ENCODE results near the gene PIGU. TPM values are rescaled to one million over a fixed set of nuclear protein-coding genes. Genes with fewer than 3 reads are reported as not detected.
A peak's percentile ranks its signal among the peaks of the same experiment; 100 is the strongest.

The PIGU gene
- total RNA-seq, 8 experiments from 2014 or later, result 13.4 to 30.9 (median 26.7) TPM

DNA sequence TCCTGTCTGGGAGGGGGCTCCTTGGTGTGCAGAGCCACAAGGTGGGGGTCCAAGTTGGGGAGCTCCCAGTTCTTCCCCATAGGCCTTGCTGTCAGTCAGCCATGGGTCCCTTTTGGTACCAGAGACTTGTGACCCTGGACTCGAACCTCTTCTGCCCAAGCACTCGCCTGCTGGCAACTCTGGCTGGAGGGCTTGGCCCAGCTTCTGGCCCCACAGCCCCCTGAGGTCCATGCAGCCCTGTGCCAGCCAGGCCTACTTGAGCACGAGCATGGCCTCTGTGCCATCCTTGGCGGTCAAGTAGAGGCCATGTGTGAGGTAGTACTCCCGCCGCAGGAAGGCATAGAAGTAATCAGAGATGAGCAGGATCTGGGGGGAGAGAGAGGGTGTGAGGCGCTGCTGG is 116.3 kb downstream of the PIGU start:
- in situ Hi-C loops (cut with MboI; ENCODE audit: low pct_unique_long_range_greater_than_20kb in 2 of 9, low sequenced_read_pairs in 9 of 9, unreplicated experiment in 9 of 9), result no loop called here
- WGBS, 10 experiments, result 60 to 100% (median 97%) methylated on average over 1 to 3 of the region's 7 CpGs; no CpG with 5 or more reads in 6 of the 10 experiments
- no peak overlapping the region for H3K27ac ChIP-seq
- H3K4me3 ChIP-seq, result no peak overlapping the region
- ATAC-seq (replicated peaks in 6 of 8), result no peak
- peaks cover 8 to 10% of the 10 kb centered on the region in 2 donors for H3K4me1 ChIP-seq (replicated peaks in 1 of 2)

DNA sequence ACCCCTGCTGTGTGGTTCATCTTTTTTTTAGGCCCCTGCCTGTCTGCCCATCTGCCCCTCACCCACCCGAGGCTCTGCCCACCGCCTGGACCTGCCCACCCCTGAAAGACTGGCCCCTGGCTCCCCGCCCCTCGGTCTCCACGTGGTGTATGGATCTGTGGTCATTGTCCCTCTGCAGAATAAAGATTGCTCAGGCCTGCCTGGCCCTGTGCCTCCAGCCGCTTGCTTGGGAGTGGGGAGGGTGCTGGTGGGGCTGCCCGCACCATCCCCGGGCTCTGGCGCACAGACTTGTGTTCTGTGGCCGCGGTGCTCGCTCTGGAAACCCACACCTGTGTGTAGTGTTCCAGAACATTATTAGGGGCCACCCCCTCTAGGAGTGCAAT is 116.8 kb downstream of the PIGU start:
- no peak overlapping the region for H3K27ac ChIP-seq
- peaks cover 8 to 10% of the 10 kb centered on the region in 2 donors for H3K4me1 ChIP-seq (replicated peaks in 1 of 2)
- WGBS, 10 experiments, result 93% methylated on average over 5 of the region's 12 CpGs; no CpG with 5 or more reads in 9 of the 10 experiments
- ATAC-seq (replicated peaks in 6 of 8), result no peak
- in situ Hi-C loops (cut with MboI; ENCODE audit: low pct_unique_long_range_greater_than_20kb in 2 of 9, low sequenced_read_pairs in 9 of 9, unreplicated experiment in 9 of 9), result no loop called here
- no peak overlapping the region for H3K4me3 ChIP-seq

DNA sequence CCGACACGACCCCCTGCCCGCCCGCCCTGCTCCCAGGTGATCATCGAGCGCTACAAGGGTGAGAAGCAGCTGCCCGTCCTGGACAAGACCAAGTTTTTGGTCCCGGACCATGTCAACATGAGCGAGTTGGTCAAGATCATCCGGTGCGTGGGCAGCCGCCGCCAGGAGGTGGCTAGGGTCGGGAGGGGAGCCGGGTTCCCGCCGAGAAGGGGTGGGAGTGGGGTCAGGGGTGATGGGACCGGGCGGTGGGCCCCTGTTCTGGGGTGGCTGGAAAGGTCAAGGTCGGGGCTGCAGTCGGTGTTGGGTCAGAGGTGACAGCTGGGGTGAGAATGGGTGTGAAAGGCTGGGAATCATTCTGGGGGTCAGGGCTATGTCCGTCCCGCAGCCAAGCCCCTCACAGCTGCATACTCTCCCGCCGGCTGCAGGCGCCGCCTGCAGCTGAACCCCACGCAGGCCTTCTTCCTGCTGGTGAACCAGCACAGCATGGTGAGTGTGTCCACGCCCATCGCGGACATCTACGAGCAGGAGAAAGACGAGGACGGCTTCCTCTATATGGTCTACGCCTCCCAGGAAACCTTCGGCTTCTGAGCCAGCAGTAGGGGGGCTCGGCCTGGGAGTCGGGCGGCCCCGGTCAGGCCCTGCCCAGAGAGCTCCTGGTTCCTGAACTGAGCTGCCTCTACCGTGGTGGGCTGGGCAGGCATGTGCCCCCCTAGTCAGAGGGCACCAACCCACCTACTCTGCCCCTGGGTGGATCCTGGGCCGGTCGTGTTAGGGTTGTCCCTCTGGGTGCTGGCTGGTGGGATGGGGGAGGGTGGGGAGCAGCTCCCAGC is 117.4 kb downstream of the PIGU start:
- Histone ChIP-seq H3K4me3 (peak overlapping the region; percentile 65 to 85 (median 71)), H3K27ac (peak overlapping the region in 1 of 2 donors; percentile 77), H3K4me1 (replicated peaks in 1 of 2) (peaks cover 8 to 10% of the 10 kb centered on the region in 2 donors)
- peak in 3 of 8 experiments; percentile 1 for ATAC-seq (replicated peaks in 6 of 8)
- WGBS, 10 experiments, result 69 to 100% (median 100%) methylated on average over 1 to 11 of the region's 43 CpGs; no CpG with 5 or more reads in 7 of the 10 experiments
- in situ Hi-C loops (cut with MboI; ENCODE audit: low pct_unique_long_range_greater_than_20kb in 2 of 9, low sequenced_read_pairs in 9 of 9, unreplicated experiment in 9 of 9), result no loop called here

DNA sequence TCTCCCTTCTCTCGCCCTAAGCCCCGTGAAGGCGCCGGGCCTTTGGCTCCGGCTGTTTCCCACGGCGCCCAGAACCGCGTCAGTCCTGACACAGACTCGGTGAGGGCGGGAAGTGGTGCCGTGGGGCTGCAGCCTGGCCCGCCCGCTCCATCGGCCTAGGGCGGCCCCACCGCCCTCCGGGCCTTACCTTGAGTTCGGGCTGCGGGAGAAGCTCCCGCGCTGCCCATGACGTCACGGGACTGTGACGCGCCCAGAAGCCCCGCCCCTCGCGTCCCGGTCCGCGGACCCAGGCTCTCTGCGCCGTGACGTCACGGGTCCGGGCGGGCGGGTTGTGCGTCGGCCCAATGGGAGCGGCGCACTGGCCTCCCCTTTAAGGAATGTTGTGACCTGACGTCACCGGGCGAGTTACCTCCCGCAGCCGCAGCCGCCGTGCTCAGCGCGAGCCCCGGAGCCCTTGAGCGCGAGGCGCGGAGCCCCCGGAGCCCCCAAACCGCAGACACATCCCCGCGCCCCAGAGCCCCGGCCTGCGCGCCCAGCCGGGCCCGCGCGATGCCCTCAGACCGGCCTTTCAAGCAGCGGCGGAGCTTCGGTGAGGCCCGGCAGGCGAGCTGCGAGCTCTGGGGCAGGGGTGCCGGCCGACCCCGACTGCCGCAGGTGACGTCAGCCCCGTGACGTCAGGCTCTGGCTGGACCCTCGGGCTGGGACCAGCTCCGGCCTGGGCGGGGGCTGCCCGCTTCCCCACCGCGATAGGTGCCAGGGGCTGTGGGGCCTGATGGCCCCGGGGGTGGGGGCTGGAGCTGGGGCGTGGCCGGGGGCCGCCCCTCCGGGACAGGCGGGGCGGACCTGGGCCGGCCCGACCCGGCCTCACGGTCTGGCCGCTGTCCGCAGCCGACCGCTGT is 118.3 kb downstream of the PIGU start, which contains the start of gene MAP1LC3A:
MAP1LC3A (plus strand) TSS at position 399 of the 899 bp plus-strand sequence; CDS start at position 550, 151 bp downstream.
- ATAC-seq (replicated peaks in 6 of 8), result peak; percentile 86 to 93 (median 90)
- Histone ChIP-seq H3K4me3 (peak within 1 kb of the TSS; percentile 65 to 85 (median 71)), H3K4me1 (replicated peaks in 1 of 2) (peaks cover 8 to 10% of the 10 kb centered on the region in 2 donors), H3K27ac (peak within 1 kb of the TSS; percentile 77 to 80)
- WGBS, 10 experiments, result 0 to 37% (median 7%) methylated on average over 3 to 13 of the region's 103 CpGs; no CpG with 5 or more reads in 5 of the 10 experiments
- in situ Hi-C loops (cut with MboI; ENCODE audit: low pct_unique_long_range_greater_than_20kb in 2 of 9, low sequenced_read_pairs in 9 of 9, unreplicated experiment in 9 of 9), result no loop called here

DNA sequence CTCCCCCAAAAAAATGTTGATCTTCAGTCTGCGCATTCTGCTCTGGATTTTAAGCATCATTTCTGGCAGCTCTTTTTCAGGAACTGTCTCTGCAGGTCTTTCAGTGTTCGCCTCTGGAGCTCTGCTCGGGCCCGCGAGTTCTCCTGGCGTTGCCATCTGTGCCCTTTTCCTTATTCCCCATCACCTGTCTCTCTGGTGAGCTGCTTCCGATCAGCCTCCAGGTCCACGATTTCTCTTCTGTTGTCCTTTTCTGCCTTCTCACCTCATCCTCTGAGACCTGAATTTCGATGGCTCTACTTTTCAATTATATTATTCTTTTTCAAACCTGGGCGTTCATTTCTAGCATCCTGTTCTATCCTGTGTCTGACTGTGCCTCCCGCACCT is 119.0 kb downstream of the PIGU start:
- 4 to 40% (median 30%) methylated on average over 1 to 9 of the region's 11 CpGs; no CpG with 5 or more reads in 1 of the 10 experiments for WGBS, 10 experiments
- Histone ChIP-seq H3K4me1 (replicated peaks in 1 of 2) (peaks cover 8 to 10% of the 10 kb centered on the region in 2 donors), H3K4me3 (peak overlapping the region; percentile 65 to 85 (median 71)), H3K27ac (peak overlapping the region; percentile 37 to 69)
- ATAC-seq (replicated peaks in 6 of 8), result no peak
- in situ Hi-C loops (cut with MboI; ENCODE audit: low pct_unique_long_range_greater_than_20kb in 2 of 9, low sequenced_read_pairs in 9 of 9, unreplicated experiment in 9 of 9), result no loop called here

DNA sequence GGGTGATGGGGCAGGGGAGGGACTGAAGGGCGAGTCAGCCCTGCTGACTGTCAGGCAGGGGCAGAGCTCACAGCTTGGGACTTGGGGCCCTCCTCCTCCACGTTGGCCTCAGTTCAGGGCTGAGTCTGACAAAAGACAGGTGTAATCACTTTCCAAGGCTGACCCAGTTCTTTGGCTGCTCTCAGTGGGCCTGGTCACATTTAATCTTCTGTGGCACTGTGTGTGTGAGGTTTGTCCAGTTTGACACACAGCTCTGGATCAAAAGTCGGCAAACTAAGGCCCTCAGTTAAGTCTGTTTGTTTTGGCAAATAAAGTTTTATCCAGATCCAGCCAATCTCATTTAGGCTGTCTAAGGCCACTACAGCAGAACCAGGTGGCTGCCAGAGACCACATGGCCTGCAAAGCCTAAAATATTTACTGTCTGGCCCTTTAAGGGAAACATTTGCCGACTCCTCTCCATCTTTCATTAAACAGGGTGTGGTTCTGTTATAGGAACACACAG is 123.5 kb downstream of the PIGU start:
- ATAC-seq (replicated peaks in 6 of 8), result peak in 3 of 8 experiments; percentile 8 to 26 (median 25)
- 0 to 68% (median 56%) methylated on average over 1 to 4 of the region's 4 CpGs; no CpG with 5 or more reads in 6 of the 10 experiments for WGBS, 10 experiments
- in situ Hi-C loops (cut with MboI; ENCODE audit: low pct_unique_long_range_greater_than_20kb in 2 of 9, low sequenced_read_pairs in 9 of 9, unreplicated experiment in 9 of 9), result no loop called here
- Histone ChIP-seq H3K4me3 (no peak overlapping the region), H3K4me1 (replicated peaks in 1 of 2) (peaks cover 5 to 9% of the 10 kb centered on the region in 2 donors), H3K27ac (no peak overlapping the region)

DNA sequence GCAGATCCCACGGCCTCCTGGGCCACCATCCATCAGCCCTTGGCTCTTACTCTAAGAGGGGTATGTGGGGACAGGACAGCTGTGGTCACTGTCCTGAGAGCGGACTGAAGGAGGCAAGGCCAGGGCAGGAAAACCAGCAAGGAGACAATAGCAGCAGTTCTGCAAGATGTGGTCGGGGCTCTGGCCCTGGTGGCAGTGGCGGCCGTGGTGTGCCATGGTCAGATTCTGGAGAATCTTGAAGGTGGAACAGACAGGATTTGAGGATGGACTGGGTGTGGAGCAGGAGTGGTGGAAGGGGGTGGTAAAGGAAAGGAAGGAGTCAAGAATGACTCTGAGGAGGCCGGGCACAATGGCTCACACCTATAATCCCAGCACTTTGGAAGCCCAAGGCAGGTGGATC is 124.3 kb downstream of the PIGU start:
- no peak for ATAC-seq (replicated peaks in 6 of 8)
- H3K27ac ChIP-seq, result no peak overlapping the region
- 20 to 100% (median 96%) methylated on average over 1 to 5 of the region's 6 CpGs; no CpG with 5 or more reads in 5 of the 10 experiments for WGBS, 10 experiments
- no peak overlapping the region for H3K4me3 ChIP-seq
- in situ Hi-C loops (cut with MboI; ENCODE audit: low pct_unique_long_range_greater_than_20kb in 2 of 9, low sequenced_read_pairs in 9 of 9, unreplicated experiment in 9 of 9), result no loop called here
- H3K4me1 ChIP-seq (replicated peaks in 1 of 2), result peaks cover 3 to 7% of the 10 kb centered on the region in 2 donors

DNA sequence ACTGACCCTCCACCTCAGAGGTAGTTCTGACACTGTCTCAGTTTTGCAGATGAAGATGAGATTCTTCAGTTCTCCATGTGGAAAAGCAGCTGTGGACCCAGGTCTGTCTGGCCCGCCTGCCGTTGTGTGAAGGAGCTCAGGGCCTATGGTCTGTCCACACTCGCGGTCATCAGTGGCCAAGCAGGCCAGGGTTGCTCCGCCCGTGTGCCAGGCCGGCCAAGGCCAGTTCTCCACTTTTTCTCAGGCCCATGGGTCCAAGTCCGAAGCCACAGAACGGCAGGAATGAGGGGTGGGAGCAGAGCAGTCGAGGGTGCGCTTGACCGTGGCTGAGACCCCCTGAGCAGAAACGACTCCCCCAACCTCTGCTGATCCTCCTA is 127.0 kb downstream of the PIGU start:
- no peak overlapping the region for H3K4me3 ChIP-seq
- peaks cover 0 to 7% of the 10 kb centered on the region in 2 donors for H3K4me1 ChIP-seq (replicated peaks in 1 of 2)
- 88 to 96% (median 94%) methylated on average over 3 to 4 of the region's 13 CpGs; no CpG with 5 or more reads in 7 of the 10 experiments for WGBS, 10 experiments
- ATAC-seq (replicated peaks in 6 of 8), result peak in 5 of 8 experiments; percentile 7 to 35 (median 23)
- H3K27ac ChIP-seq, result no peak overlapping the region
- in situ Hi-C loops (cut with MboI; ENCODE audit: low pct_unique_long_range_greater_than_20kb in 2 of 9, low sequenced_read_pairs in 9 of 9, unreplicated experiment in 9 of 9), result loop anchor here in 1 of 9 experiments (25.0 kb wide), 1 partner anchor 162 kb away; the partner anchor contains the start of gene TP53INP2

DNA sequence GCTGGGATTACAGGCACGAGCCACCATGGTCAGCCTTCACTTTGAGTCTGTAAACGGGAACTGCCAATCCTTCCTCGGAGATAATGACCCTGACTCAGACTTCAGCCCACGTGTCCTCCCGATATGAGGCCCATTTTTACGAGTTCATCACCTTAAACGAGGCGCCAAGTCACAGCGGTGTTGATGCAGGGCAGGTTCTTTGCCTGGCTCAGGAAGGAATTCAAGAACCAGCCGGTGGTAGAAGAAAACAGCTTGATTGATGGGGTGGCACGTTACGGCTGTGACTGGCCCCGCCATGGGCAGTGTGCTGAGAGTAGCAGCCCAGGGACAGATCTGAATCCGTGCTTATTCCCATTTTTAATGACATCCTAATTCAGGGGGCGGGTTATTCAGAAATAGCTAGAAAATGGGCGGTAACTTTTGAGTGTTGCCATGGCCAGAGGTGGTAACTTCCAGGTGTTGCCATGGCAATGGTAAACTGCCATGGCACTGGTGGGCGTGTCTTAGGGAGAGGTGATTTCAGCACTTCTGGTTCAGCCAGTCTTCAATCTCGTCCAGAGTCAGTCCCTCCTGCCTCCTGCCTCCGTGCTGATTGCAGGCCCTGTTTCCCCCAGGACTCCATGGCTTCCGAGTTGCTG is 127.5 kb downstream of the PIGU start:
- peak; percentile 37 to 88 (median 77) for ATAC-seq (replicated peaks in 6 of 8)

DNA sequence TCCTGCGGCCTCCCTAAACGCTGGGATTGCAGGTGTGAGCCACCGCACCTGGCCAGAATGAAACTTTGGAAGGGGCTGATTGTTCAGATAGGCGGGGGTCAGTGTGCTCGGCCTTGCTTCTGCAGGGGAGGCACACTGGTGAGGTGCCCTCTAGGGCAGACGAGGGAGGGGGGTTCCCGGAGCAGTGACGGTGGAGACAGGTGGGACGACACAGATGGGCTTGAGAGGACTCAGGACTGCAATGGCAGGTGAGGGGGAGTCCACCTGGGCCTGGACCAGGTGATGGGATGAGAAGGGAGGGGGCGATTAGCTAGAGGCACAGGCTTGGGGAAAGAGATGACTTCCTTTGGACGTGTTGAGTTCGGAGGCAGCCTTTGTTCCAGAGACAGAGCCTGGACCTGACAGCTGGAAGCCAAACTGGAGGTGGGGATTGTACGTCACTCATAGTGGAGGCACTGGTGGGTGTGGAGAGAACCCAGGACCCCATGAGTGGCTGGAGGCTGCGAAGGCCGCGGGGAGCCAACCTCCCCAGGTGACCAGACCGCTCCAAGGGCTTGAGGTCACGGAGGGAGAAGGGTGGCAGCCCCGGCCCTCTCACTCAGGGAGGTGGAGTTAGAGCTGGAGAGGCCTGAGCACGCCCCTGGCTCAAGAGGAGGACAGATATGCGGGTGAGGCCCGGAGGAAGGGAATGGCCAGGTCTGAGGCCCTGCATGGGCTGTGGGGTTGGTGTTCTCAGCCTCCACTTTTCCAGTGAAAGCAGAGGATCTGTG is 128.9 kb downstream of the PIGU start:
- Histone ChIP-seq H3K4me1 (replicated peaks in 1 of 2) (peaks cover 6 to 14% of the 10 kb centered on the region in 2 donors), H3K27ac (no peak overlapping the region), H3K4me3 (no peak overlapping the region)
- in situ Hi-C loops (cut with MboI; ENCODE audit: low pct_unique_long_range_greater_than_20kb in 2 of 9, low sequenced_read_pairs in 9 of 9, unreplicated experiment in 9 of 9), result loop anchor here in 1 of 9 experiments (25.0 kb wide), 1 partner anchor 164 kb away; the partner anchor contains the start of gene TP53INP2
- WGBS, 10 experiments, result 80 to 100% (median 90%) methylated on average over 1 to 10 of the region's 22 CpGs; no CpG with 5 or more reads in 3 of the 10 experiments
- ATAC-seq (replicated peaks in 6 of 8), result peak in 2 of 8 experiments; percentile 28 to 40

More for the DNA sequence above, 127.5 kb downstream of the PIGU start:
- 53 to 90% (median 70%) methylated on average over 1 to 11 of the region's 20 CpGs; no CpG with 5 or more reads in 1 of the 10 experiments for WGBS, 10 experiments
- H3K27ac ChIP-seq, result no peak overlapping the region
- in situ Hi-C loops (cut with MboI; ENCODE audit: low pct_unique_long_range_greater_than_20kb in 2 of 9, low sequenced_read_pairs in 9 of 9, unreplicated experiment in 9 of 9), result loop anchor here in 1 of 9 experiments (25.0 kb wide), 1 partner anchor 163 kb away; the partner anchor contains the start of gene TP53INP2
- H3K4me1 ChIP-seq (replicated peaks in 1 of 2), result peaks cover 0 to 7% of the 10 kb centered on the region in 2 donors
- H3K4me3 ChIP-seq, result no peak overlapping the region

DNA sequence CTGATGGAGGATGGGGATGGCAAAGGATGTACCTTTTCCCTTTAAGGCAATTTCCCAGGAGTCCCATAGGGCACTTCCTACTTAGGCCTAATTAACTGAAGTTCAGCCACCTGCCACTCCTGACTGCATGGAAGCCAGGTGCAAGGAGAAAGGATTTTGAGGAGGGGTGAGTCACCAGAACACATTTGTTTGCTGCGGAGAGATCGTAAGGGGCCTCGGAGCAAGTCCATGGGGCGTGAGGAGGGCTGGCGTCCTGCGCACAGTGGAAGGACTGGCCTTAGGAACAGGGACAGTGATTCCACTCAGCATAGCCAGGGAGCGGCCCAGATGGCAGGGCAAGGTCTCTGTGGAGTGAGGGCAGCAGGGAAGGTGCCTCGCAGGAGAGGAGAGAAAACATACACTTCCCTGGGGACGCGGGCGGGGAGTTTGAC is 130.1 kb downstream of the PIGU start:
- in situ Hi-C loops (cut with MboI; ENCODE audit: low pct_unique_long_range_greater_than_20kb in 2 of 9, low sequenced_read_pairs in 9 of 9, unreplicated experiment in 9 of 9), result loop anchor here in 1 of 9 experiments (25.0 kb wide), 1 partner anchor 166 kb away; the partner anchor contains the start of gene TP53INP2
- no peak overlapping the region for H3K4me3 ChIP-seq
- H3K27ac ChIP-seq, result no peak overlapping the region
- ATAC-seq (replicated peaks in 6 of 8), result peak in 1 of 8 experiments; percentile 29
- peaks cover 7 to 14% of the 10 kb centered on the region in 2 donors for H3K4me1 ChIP-seq (replicated peaks in 1 of 2)
- WGBS, 10 experiments, result 0 to 100% (median 87%) methylated on average over 1 to 7 of the region's 11 CpGs; no CpG with 5 or more reads in 3 of the 10 experiments

All from motor neuron (in vitro differentiated cells).